KOPT-K1 (cell line): ENCODE results near the gene HMBS.

ENCODE experiments used
- H3K27ac ChIP-seq: fragments of 200-600 bp; sonication (generic); 2 replicates; pipeline ENCODE4 v1.5.1; 2016; ENCODE audit warnings: antibody characterized with exemption, mild to moderate bottlenecking, low read depth, low read length; ENCODE audit not compliant: poor library complexity, severe bottlenecking
- H3K36me3 ChIP-seq: fragments of 200-600 bp; sonication (generic); 2 replicates; pipeline ENCODE4 v1.5.1; 2017; ENCODE audit warnings: antibody characterized with exemption, mild to moderate bottlenecking, low read length, moderate library complexity; ENCODE audit not compliant: insufficient read depth
- H3K9me3 ChIP-seq: fragments of 200-600 bp; sonication (generic); 2 replicates; pipeline ENCODE4 v1.5.1; 2017; ENCODE audit warnings: antibody characterized with exemption, low read length, mild to moderate bottlenecking; ENCODE audit not compliant: insufficient read depth, poor library complexity, severe bottlenecking

The HMBS gene

DNA sequence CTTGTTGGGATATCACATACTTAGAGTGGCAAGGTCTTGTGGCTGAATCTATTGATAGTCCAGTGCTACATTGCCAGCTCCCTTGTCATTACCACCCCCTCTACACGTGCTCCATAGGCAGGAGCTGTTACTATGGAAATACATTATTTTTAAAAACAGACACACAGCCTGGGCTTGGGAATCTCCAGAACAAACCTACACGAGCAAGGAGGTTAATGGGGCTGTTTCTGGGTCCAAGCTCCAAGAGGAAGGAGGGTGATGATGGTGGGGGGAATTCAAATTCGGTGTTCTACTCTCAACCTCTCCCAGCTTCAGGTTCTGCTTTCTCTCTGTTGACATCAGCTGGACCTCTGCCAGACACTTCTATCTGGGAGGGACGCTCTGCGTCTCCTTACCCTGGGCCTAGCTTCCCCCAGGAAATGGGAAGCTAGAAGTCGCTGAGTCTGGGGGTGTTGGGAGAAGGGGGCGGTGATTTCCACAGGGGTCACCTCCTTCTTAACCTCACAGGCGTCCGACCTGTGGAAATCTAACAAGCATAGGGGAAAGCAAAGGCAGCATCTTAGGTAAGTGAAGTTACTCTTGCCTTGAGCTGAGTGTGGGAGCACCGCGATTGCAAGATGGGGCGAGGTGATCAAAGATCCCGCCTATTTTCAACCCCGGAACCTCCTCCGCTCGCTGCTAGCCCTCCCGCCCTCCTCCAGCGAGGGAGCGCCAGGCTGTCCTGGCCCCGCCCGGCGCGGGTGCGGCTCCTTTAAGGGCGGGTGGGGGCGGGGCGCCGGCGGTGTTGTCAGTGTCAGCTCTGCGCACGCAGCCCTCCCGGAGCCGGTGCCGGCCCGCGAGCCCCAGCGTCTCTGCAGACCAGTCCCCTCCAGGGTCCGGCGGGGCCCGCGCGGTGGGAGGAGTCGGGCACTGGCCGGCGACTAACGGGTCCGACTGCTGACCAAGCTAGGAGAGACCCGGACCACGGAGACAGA lies 22.2 kb downstream of the HMBS start, which contains the start of gene C2CD2L:
Gene C2CD2L, plus strand, starts transcription at position 781 of the 974 bp plus-strand sequence. CDS start 398 bp downstream, outside the sequence.
- Histone ChIP-seq H3K9me3 (no peaks in the 10 kb centered on the region), H3K36me3 (peaks cover 23% of the 10 kb centered on the region), H3K27ac (peak within 1 kb of the TSS; percentile 75)

DNA sequence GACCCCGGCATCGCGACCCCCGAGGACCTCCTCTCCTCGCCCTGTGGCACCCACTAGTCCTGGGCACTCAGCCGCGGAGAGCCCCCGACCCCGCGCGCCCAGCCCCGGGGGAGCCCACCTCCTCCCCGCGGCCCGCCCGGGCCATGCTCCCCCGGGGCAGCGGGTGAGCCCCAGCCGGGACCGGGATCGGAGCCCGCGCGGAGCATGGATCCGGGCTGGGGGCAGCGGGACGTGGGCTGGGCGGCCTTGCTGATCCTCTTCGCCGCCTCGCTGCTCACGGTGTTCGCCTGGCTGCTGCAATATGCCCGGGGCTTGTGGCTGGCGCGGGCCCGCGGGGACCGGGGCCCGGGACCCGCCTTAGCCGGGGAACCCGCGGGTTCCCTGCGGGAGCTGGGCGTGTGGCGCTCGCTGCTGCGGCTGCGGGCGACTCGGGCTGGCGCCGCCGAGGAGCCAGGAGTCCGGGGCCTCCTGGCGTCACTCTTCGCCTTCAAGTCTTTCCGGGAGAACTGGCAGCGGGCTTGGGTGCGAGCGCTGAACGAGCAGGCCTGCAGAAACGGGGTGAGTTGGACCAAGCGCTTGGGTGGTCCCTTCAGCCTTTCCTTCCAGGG lies 23.0 kb downstream of the HMBS start:
- Histone ChIP-seq H3K27ac (peak overlapping the region; percentile 75), H3K36me3 (peaks cover 31% of the 10 kb centered on the region), H3K9me3 (no peaks in the 10 kb centered on the region)

DNA sequence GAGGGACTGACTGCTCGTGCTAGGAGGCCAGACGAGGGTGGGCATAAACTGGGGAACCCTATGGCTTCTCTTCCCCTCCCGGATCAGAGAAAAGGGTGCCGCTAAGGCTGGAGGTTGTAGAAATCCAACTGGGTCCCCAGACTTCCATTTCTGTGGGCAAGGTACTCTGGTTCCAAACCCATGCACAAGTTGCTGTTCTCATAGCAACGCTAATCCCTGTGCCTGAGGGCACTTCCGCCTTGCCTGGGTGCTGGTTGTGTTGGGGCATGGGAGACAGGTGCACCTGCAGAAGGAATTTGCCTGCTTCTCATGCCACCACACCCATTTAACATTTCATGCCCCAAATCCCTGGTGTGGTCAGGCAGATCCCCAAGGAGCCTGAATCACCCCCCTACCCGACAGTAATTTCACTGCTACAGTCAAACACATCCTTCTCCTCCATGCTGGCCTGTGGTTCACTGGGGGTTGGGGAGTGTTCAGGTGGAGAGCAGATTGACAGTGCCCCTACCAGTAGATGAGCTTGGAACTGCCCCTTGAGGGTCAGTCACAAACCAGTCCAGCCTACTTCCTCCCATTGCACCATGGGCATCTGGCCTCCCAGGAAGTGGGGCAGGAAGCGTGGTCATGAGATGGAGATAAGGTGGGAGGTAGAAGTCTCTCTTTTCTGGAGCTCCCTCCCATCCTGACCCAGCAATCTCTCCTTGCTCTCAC lies 23.6 kb downstream of the HMBS start:
- Histone ChIP-seq H3K27ac (peak overlapping the region; percentile 75), H3K36me3 (peaks cover 38% of the 10 kb centered on the region), H3K9me3 (no peaks in the 10 kb centered on the region)

DNA sequence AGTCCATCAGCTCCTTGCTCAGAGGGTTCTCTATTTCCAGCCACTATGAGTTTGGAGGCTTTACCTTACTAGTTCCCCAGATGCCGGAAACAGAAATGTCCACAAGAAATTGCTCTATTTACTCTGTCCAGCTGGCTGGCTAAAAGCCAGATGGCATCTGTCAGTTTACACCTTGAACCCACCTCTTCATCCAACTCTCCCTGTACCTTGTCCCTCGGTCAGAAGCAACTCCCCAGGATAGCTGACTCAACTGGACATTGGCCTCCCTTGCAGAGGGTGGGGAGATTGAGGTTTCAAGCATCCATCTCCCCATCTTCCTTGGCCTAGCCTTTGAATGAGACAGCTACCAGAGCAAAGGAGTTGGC lies 24.2 kb downstream of the HMBS start:
- H3K9me3 ChIP-seq, result no peaks in the 10 kb centered on the region
- peaks cover 43% of the 10 kb centered on the region for H3K36me3 ChIP-seq
- peak overlapping the region; percentile 75 for H3K27ac ChIP-seq

DNA sequence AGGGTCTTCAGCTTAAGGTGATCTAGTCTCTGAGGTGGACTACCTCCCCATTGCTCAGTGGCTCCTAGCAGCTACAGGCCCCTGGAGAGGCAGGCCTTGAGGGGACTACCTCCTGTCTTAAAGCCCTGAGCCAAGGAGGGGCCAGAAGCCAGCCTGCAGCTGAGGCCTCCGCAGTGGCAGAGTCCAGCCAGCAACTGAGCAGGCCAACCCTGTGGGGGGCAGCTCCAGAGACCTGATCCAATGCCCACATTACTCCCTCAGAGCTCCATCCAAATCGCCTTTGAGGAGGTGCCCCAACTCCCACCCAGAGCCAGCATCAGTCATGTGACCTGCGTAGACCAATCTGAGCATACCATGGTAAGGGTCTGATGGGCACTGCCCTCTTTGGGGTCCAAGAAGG lies 25.2 kb downstream of the HMBS start:
- Histone ChIP-seq H3K27ac (no peak overlapping the region), H3K9me3 (no peaks in the 10 kb centered on the region), H3K36me3 (peaks cover 53% of the 10 kb centered on the region)

DNA sequence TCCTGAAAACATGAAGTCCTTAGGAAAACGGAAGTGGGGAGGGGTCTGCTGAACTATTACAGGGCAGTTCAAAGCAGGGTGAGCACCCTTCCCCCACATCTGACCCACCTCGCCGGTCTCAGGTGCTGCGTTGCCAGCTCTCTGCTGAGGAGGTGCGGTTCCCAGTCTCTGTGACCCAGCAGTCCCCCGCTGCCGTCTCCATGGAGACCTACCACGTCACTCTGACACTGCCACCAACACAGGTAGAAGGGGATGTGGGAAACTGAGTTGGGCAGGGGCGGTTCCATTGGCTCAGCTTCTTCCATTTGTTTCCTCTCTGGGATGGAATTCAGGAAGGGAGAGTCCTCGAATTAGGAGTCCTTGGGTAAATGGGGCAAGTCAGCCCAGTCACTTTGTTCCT lies 25.8 kb downstream of the HMBS start:
- no peaks in the 10 kb centered on the region for H3K9me3 ChIP-seq
- no peak overlapping the region for H3K27ac ChIP-seq
- peaks cover 53% of the 10 kb centered on the region for H3K36me3 ChIP-seq

DNA sequence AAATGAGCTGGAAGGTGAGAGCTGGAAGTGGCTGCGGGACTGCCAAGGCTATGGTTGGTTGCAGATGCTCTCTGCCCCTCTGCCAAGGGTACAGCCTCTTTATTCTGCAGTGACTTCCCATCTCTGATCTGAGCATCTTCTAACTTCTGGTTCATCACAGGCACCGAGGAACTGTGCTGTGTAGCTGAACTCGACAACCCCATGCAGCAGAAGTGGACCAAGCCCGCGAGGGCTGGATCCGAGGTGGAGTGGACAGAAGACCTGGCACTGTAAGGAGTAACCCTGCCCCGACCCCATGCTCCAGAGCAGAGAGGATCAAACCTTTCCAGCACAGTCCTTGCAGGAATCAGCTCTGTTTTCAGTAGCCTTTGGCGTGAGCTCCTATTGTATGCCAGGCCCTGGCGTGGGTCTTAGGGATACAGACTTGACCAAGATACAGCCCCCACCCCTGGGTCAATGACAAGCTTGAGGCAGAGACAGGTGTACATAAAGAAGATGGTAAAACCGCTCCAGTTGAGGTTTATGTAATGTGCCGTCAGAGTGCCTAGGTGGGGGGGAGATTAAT lies 26.8 kb downstream of the HMBS start:
- Histone ChIP-seq H3K9me3 (no peaks in the 10 kb centered on the region), H3K27ac (no peak overlapping the region), H3K36me3 (peaks cover 53% of the 10 kb centered on the region)

DNA sequence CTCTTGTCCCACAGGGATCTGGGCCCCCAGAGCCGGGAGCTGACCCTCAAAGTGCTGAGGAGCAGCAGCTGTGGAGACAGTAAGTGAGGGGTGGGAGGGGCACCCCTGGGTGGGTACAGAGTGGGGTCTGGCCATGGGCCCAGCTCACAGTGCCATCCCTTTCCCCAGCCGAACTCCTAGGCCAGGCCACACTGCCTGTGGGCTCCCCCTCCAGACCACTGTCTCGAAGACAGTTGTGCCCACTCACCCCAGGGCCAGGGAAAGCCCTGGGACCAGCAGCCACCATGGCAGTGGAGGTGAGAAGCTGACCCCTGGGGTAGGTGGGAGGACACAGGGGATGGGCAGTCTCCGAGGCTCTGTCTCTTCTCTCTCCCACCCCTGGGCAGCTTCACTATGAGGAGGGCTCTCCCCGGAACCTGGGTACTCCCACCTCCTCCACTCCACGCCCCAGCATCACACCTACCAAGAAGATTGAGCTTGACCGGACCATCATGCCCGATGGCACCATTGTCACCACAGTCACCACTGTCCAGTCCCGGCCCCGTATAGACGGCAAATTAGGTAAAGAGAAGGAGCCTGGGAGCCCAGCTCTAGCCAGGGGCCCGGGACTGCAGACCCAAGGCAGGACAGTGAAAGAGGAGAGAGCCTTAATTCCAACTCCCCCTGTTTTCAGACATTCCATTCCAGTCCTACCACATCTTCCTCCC lies 27.8 kb downstream of the HMBS start:
- Histone ChIP-seq H3K36me3 (peaks cover 60% of the 10 kb centered on the region), H3K27ac (no peak overlapping the region), H3K9me3 (no peaks in the 10 kb centered on the region)

DNA sequence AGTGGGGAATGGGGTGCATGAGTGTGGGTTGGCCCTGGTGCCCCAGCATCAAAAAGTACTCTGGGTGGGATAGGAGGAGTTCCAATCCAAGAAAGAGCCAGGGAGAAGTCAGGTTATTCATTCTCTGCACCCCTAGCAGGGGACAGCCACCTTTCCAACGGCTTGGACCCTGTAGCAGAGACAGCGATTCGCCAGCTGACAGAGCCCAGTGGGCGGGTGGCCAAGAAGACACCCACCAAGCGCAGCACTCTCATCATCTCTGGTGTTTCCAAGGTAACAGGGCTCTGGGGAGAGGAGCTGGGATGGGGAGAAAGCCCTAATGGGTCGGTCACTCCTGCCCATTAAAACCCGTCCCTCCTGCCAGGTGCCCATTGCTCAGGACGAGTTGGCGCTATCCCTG lies 29.0 kb downstream of the HMBS start:
- no peaks in the 10 kb centered on the region for H3K9me3 ChIP-seq
- H3K27ac ChIP-seq, result no peak overlapping the region
- H3K36me3 ChIP-seq, result peaks cover 69% of the 10 kb centered on the region

DNA sequence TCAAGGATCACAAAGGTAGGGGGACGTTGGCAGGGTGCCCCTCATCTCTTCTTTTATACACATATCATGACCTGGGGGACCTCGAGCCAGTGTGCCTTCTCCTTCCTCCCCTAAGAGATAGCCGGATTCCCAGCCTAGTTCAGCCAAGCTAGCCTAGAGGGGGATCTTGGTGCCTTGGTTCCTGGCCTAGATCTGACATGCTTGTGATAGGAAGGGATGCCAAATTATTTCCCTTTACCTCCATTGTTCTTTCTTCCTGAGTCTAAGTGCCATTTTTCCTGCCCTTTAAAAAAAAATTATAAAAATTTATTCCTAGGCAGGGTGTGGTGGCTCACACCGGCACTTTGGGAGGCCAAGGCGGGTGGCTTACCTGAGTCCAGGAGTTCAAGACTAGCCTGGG lies 29.7 kb downstream of the HMBS start:
- Histone ChIP-seq H3K36me3 (peaks cover 69% of the 10 kb centered on the region), H3K9me3 (no peaks in the 10 kb centered on the region), H3K27ac (peak overlapping the region; percentile 75)

DNA sequence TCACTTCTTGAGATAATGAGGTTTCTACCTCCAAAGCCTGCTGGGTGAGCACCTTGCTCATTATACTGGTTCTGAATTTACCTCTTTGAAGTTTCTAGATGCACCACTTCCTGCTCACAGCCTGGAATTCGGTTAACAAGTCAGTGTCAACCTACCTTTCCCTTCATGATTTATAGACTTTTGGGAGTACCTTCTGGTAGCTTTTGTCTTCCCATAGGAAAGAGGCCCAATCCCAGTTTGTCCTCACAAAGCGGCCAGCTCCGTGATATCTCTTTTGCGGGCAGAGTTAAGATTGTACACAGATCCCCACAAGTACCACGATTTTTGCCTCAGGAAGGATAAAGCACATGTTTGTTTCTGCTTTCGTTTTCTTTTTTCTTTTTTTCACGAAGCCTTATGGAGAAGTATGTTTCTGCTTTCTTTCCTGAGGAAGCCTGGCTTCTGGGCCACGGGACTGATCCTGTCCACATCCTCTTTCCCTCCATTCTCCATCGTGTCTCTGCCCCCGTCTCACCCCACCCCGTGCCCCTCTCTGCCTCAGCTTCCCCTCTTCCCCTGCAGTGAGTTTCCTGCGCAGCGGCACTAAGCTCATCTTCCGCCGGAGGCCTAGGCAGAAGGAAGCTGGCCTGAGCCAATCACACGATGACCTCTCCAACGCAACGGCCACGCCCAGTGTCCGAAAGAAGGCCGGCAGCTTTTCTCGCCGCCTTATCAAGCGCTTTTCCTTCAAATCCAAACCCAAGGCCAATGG lies 31.0 kb downstream of the HMBS start:
- Histone ChIP-seq H3K9me3 (no peaks in the 10 kb centered on the region), H3K36me3 (peaks cover 58% of the 10 kb centered on the region), H3K27ac (peak overlapping the region; percentile 75)

DNA sequence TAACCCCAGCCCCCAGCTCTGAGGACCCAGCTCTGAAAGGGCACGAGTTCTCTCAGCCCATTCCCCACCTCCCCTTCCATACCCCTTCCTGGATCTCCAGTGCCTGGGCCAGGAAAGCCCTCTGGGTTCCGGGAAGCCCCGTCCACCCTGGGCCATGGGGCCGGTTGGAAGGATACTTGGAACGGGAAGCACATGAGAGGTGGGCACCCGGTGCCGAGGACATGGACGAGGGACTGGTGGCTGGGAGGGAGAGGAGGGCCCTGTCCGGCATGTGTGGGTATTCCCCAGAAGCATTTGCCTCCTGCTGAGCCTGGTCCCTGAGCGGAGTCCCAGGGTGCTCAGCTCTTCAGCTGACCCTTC lies 31.5 kb downstream of the HMBS start:
- Histone ChIP-seq H3K9me3 (no peaks in the 10 kb centered on the region), H3K36me3 (peaks cover 52% of the 10 kb centered on the region), H3K27ac (peak overlapping the region; percentile 75)

DNA sequence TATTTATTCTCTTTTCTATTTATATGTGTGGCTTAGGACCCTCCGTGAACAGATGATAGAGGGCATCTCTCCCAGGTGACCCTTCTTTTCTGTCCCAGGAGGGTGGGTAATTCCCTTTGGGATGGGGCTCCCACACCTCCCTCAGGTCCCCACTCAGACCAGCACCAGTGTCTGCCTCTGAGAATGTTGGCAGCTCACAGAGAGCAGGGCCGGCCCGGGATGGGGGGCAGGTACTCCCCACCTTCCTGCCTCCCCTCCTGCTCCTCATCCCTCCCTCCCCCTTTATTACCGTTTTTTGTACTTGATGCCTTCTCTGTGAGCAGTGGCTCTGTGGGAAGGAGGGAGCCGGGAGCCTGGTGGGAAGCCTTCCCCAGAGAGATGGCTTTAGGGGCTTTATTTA lies 31.9 kb downstream of the HMBS start:
- Histone ChIP-seq H3K9me3 (no peaks in the 10 kb centered on the region), H3K27ac (no peak overlapping the region), H3K36me3 (peaks cover 48% of the 10 kb centered on the region)
